ENCODE data around the gene TCAF1.
"Not testable (repeated sequence)": the region's sequence is repeated elsewhere in the genome, so short reads cannot be mapped to it uniquely, and the experiment has no call there.

TCAF1 gene

DNA sequence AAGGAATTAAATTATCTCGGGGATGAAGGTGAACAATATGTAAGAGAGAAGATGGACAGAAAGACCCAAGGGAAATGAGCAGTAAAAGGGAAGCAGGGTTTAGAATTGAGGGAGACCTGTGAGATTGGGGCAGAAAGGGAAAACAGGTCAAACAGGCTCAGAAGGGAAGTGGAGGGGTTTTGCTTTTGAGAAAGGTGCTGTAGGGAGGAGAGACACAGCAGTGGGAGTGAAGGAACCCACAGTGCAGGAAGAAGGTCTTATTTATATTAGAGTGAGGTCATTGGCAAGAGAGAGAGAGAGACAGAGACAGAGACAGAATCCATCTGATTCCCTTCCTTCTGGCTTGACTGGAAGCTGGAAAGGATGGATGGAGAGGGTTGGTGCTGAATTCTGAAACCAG lies 3.5 kb upstream of the TCAF1 start:
- DNase-seq (ENCODE audit: insufficient read length, low spot score) = no peak
- FAIRE-seq = no peak

- DNase-seq (ENCODE audit: insufficient read length, low spot score) = no peak
- FAIRE-seq = no peak
These were observed 440 bp upstream of the TCAF1 start for GRCh38 chr7:143902332-143902899.

DNA sequence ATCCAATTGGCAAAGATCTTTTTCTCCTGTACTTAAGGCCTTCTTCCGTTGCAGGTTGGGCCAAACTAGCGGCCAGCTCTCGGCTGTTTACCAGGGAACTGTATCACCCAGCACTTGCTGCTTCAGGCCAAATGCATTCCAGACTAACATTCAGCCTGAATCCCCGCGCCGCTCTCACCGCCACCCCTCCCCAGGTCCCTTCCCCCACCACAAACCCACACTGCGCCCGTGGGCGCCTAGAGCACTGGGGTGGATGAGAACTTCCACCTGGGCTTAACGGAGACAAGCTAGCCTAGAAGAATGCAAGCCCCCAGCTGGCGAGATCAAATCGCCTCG lies 676 bp downstream of the TCAF1 start:
- no peak for DNase-seq (ENCODE audit: insufficient read length, low spot score)
- FAIRE-seq = no peak

- FAIRE-seq (no peak), DNase-seq (ENCODE audit: insufficient read length, low spot score) (no peak)
These were observed 1.7 kb downstream of the TCAF1 start for GRCh38 chr7:143900230-143900766.

DNA sequence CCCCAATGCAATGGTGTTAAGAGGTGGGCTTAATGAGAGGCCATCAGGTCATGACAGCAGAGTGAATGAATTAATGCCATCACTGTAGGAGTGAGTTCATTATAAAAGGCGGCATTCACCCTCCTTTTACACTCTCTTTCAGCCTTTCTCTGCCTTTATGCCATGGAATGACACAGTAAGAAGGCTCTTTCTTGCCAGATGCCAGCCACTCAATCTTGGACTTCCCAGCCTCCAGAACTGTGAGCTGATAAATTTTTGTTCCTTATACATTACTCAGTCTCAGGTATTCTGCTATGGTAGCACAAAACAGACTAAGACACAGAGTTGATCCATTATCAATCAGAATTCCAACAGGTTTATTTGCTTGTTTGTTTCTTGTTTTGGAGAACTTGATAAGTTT lies 3.2 kb downstream of the TCAF1 start:
- FAIRE-seq = no peak
- DNase-seq (ENCODE audit: insufficient read length, low spot score) = no peak

DNA sequence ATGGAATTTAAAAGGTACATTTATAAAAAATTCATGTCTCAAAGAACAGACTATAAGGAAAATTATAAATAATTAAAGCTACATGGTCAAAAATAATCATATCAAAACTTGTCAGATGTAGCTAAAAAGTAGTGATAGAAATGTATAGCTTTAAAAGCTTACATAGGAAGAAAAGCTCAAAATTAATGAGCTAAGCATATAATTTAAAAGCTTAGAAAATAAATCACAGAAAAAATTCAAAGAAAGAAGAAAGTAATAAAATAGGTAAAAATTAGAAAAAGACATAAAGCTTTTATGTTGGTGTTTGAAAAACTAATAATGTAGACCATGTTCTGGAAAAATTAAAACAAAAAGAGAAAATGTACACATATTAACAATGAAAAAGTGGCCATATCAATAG lies 5.3 kb downstream of the TCAF1 start:
- no peak for DNase-seq (ENCODE audit: insufficient read length, low spot score)
- no peak for FAIRE-seq

GRCh38 chr7:143892527-143893300 lies 9.3 kb downstream of the TCAF1 start:
- DNase-seq (ENCODE audit: insufficient read length, low spot score) (no peak), FAIRE-seq (peak; percentile 86)

DNA sequence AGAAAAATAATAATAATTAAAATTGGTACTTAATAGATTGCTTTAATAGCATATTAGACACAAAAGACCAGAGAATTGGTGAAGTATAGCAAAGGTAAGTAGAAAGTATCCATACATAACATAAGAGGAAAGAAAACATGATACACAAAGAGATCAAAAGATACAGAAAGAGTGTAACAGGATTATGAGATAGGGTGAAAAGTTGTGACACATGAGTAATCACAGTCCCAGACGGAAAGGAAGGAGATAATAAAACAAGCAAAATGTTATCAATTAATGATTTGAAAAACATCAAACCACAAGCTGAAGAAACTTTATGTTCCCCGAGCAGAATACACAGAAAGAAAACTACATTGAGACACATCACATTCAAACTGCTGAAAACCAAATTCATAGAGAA lies 10.5 kb downstream of the TCAF1 start:
- FAIRE-seq (no peak), DNase-seq (ENCODE audit: insufficient read length, low spot score) (no peak)

DNA sequence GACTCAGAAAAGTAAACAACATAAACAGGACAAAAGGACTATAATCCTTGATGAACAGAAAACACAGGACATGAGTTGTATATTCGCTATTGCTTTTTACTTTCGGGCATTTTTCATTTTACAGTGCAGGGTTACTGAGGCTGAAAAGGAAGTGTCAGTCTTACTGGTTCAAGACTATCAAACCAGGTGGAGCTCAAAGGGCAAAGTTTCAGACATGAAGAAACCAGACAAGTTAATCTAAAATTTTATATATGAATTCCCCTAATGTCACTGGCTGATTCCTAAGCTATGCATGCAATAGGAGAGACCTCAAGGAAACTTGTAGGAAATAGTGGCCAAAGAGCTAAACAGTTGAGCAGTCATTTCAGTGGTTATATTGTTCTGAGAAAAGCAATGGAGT lies 11.4 kb downstream of the TCAF1 start:
- no peak for DNase-seq (ENCODE audit: insufficient read length, low spot score)
- FAIRE-seq = no peak

- FAIRE-seq = no peak
- DNase-seq (ENCODE audit: insufficient read length, low spot score) = no peak
These were observed 12.9 kb downstream of the TCAF1 start for GRCh38 chr7:143889068-143889467.

GRCh38 chr7:143886826-143887477 lies 15.0 kb downstream of the TCAF1 start:
- DNase-seq (ENCODE audit: insufficient read length, low spot score) (no peak), FAIRE-seq (no peak)

DNA sequence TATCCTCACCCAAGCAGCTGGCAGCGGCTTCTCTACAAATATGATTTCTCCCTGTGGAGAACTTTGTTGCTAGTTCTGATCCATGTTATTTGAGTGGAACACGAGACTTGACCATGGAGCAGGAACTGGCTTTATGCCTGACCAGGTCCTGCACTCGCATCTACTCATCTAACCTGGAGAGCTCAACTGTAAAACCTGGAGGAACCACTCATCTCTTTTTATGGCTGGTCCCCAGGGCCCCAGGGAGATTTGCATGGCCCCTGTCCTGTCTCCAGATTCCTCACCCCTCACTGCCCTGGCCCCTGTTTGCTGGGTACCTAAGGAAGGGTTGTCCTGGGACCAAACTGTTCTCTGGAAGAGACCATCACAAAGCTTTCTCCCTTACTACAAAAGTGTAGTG lies 16.0 kb downstream of the TCAF1 start:
- DNase-seq (ENCODE audit: insufficient read length, low spot score) = no peak
- FAIRE-seq = no peak

- no peak for FAIRE-seq
- DNase-seq (ENCODE audit: insufficient read length, low spot score) = peak; percentile 35
These were observed 16.9 kb downstream of the TCAF1 start for GRCh38 chr7:143884969-143885559.

DNA sequence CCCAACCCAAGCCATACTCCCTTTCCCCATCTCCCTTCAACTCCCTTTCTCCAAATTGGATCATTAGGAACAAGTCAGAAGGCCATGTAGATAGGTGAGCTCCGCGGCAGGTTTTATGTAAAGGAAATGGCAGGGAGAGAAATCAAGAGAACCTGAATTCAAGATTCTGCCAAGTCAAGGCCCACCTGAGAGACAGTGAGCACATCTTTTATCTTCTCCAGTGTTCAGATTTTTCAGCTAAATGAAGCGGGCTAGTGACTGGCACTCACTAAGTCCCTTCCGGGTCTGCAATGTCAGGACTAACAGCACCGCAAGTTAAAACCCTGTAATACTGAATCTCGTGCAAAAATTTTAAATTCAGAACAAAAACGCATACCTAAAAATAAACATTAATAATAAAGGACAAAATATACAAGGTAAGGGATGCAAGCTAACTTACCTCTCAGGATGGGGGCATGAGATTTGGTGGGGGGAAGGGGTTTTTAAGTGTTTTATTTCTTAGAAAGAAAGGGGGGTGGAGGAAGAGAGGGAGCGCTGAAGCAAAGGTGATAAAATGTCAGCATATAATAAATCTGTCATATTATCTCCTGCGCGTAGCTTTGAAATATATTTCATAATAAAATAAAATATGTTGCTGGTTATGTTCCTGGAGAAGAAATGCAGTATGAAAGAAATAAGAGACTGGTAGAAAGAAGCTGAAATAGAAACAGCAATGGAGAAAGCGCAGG lies 17.6 kb downstream of the TCAF1 start:
- no peak for FAIRE-seq
- no peak for DNase-seq (ENCODE audit: insufficient read length, low spot score)

GRCh38 chr7:143882604-143883078 lies 19.3 kb downstream of the TCAF1 start:
- DNase-seq (ENCODE audit: insufficient read length, low spot score) (no peak), FAIRE-seq (no peak)

GRCh38 chr7:143882020-143882603 lies 19.9 kb downstream of the TCAF1 start:
- DNase-seq (ENCODE audit: insufficient read length, low spot score) (no peak), FAIRE-seq (no peak)

- FAIRE-seq (no peak), DNase-seq (ENCODE audit: insufficient read length, low spot score) (no peak)
These were observed 23.1 kb downstream of the TCAF1 start for GRCh38 chr7:143878884-143879283.

DNA sequence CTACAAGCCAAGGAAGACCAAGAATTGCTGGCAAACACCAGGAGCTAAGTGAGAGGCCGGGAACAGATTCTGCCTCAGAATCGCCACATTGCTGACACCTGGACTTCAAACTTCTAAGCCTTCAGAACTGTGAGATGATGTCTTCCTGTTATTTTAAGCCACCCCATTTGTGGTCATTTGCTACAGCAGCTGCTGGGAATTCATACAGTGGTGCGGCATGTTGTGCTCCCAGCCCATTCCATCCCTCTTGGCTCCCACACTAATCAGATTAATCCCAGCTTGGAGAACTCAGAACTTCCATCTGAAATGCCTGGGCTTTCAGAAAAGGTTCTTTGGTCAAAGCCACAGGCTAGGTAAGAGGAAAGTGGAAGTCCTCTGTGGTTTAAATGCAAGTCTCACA lies 24.9 kb downstream of the TCAF1 start:
- no peak for FAIRE-seq
- no peak for DNase-seq (ENCODE audit: insufficient read length, low spot score)

DNA sequence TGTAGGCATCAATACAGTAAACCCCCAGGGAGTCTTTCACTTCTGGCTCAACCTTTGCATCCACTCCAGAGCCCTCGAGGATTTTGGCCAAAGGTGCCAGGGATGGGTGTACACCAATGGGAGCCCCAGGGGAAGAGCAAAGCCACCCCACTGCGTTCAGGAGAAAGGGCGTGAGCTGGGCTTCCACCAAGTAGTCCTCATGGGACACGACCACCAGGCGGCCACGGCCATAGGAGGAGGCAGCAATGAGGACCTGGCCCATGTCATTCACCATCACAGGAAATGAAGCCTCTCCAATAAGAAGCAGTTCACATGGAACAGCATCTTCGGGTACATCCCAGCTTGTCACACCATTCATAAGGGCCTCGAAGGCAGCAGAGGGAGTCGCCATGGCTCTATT lies 25.8 kb downstream of the TCAF1 start:
- FAIRE-seq = no peak

GRCh38 chr7:143873242-143873641 lies 28.7 kb downstream of the TCAF1 start:
- not testable (repeated sequence) for FAIRE-seq; DNase-seq (ENCODE audit: insufficient read length, low spot score)

More for the DNA sequence above, 25.8 kb downstream of the TCAF1 start:
- no peak for DNase-seq (ENCODE audit: insufficient read length, low spot score)
